Neural crest cell (in vitro differentiated cells): ENCODE measurements around the gene ANXA8L1. TPM values are rescaled to one million over a fixed set of nuclear protein-coding genes. Genes with fewer than 3 reads are reported as not detected.

ENCODE experiments used
- total RNA-seq: library from RNA; stranded (reverse); gene quantifications from 2 replicates; pipeline ENCODE4 v1.2.1, GENCODE V29; 2021

The ANXA8L1 gene
- total RNA-seq, 1 donor from 2014 or later, result not detected

Other genes with a start within 250 kb of the ANXA8L1 start
- not detected in 2 replicates for gene ANTXRL, start 88.8 kb upstream of the ANXA8L1 start, total RNA-seq
- gene NPY4R, start 90.2 kb downstream of the ANXA8L1 start, total RNA-seq, result not detected in 2 replicates
- gene GPRIN2, start 180.9 kb downstream of the ANXA8L1 start, total RNA-seq, result 1.4 and 1.5 TPM in 2 replicates
- 1.4 and 1.6 TPM in 2 replicates for gene SYT15, start 203.4 kb downstream of the ANXA8L1 start, total RNA-seq